KMS-11 (cell line): ENCODE measurements around the gene SULT1C2.

Experiments used
- H2AFZ ChIP-seq: fragments of 200-600 bp; sonication (generic); 2 replicates; pipeline ENCODE4 v1.6.1; 2016; ENCODE audit warnings: antibody characterized with exemption, mixed run types, low read depth
- H3K27ac ChIP-seq: fragments of 200-600 bp; sonication (generic); 2 replicates; pipeline ENCODE4 v1.6.1; 2016; ENCODE audit warnings: mild to moderate bottlenecking, mixed run types
- H3K27me3 ChIP-seq: fragments of 200-600 bp; sonication (generic); 2 replicates; pipeline ENCODE4 v1.6.1; 2017; ENCODE audit warnings: mild to moderate bottlenecking, low read depth, mixed run types, moderate library complexity; ENCODE audit not compliant: insufficient read depth
- H3K36me3 ChIP-seq: fragments of 200-600 bp; sonication (generic); 2 replicates; pipeline ENCODE4 v1.6.1; 2017; ENCODE audit warnings: mild to moderate bottlenecking, mixed run types; ENCODE audit not compliant: insufficient read depth
- H3K4me1 ChIP-seq: fragments of 200-600 bp; sonication (generic); 2 replicates; pipeline ENCODE4 v1.6.1; 2016; ENCODE audit warnings: mild to moderate bottlenecking, low read depth, mixed run types; ENCODE audit not compliant: poor library complexity, severe bottlenecking
- H3K4me2 ChIP-seq: fragments of 200-600 bp; sonication (generic); 2 replicates; pipeline ENCODE4 v1.7.0; 2016; ENCODE audit warnings: mild to moderate bottlenecking, mixed run types
- H3K4me3 ChIP-seq: fragments of 200-600 bp; sonication (generic); IDR thresholded peaks from 2 replicates; pipeline ENCODE4 v1.6.1; 2017; ENCODE audit warnings: low read depth, low read length, mixed read lengths; ENCODE audit not compliant: insufficient read depth
- H3K79me2 ChIP-seq: fragments of 200-600 bp; sonication (generic); 2 replicates; pipeline ENCODE4 v1.6.1; 2016; ENCODE audit warnings: low read depth, mixed run types; ENCODE audit not compliant: insufficient read depth
- H3K9ac ChIP-seq: fragments of 200-600 bp; sonication (generic); 2 replicates; pipeline ENCODE4 v1.6.1; 2016; ENCODE audit warnings: mild to moderate bottlenecking, mixed run types
- H4K20me1 ChIP-seq: fragments of 200-600 bp; sonication (generic); 2 replicates; pipeline ENCODE4 v1.6.1; 2016; ENCODE audit warnings: mild to moderate bottlenecking, mixed run types; ENCODE audit not compliant: insufficient read depth
- CTCF ChIP-seq: fragments of 200-600 bp; sonication (generic); conservative IDR thresholded peaks from 2 replicates; pipeline ENCODE4 v1.6.1; 2017; ENCODE audit warnings: low read depth, mild to moderate bottlenecking, antibody characterized with exemption, low read length, moderate library complexity, mixed read lengths

Gene SULT1C2

GRCh38 chr2:108244667-108245414 lies 43.9 kb upstream of the SULT1C2 start:
- Histone ChIP-seq H3K4me1 (no peaks in the 10 kb centered on the region), H3K27ac (no peak overlapping the region), H3K79me2 (no peaks in the 10 kb centered on the region), H3K27me3 (no peaks in the 10 kb centered on the region), H4K20me1 (no peaks in the 10 kb centered on the region), H3K4me3 (no peak overlapping the region), H3K9ac (no peak overlapping the region), H3K36me3 (no peaks in the 10 kb centered on the region), H3K4me2 (no peak overlapping the region), H2AFZ (no peak overlapping the region)
- no peak for TF ChIP-seq CTCF

GRCh38 chr2:108253106-108253505 lies 35.6 kb upstream of the SULT1C2 start:
- Histone ChIP-seq H3K27ac (no peak overlapping the region), H3K4me2 (no peak overlapping the region), H3K36me3 (no peaks in the 10 kb centered on the region), H3K27me3 (no peaks in the 10 kb centered on the region), H3K9ac (no peak overlapping the region), H4K20me1 (no peaks in the 10 kb centered on the region), H3K4me1 (no peaks in the 10 kb centered on the region), H3K79me2 (no peaks in the 10 kb centered on the region), H2AFZ (no peak overlapping the region), H3K4me3 (no peak overlapping the region)
- TF ChIP-seq CTCF: no peak

GRCh38 chr2:108257757-108258331 lies 30.9 kb upstream of the SULT1C2 start:
- no peaks in the 10 kb centered on the region for H3K27me3 ChIP-seq
- TF ChIP-seq CTCF: no peak
- H3K36me3 ChIP-seq: no peaks in the 10 kb centered on the region
- H3K4me3 ChIP-seq: no peak overlapping the region
- H3K9ac ChIP-seq: no peak overlapping the region
- no peak overlapping the region for H3K4me2 ChIP-seq
- no peak overlapping the region for H2AFZ ChIP-seq
- H4K20me1 ChIP-seq: no peaks in the 10 kb centered on the region
- H3K4me1 ChIP-seq: no peaks in the 10 kb centered on the region
- H3K27ac ChIP-seq: no peak overlapping the region
- H3K79me2 ChIP-seq: no peaks in the 10 kb centered on the region

GRCh38 chr2:108260773-108261172 lies 27.9 kb upstream of the SULT1C2 start:
- Histone ChIP-seq H3K4me1 (no peaks in the 10 kb centered on the region), H3K9ac (no peak overlapping the region), H3K79me2 (no peaks in the 10 kb centered on the region), H3K27me3 (no peaks in the 10 kb centered on the region), H3K27ac (no peak overlapping the region), H2AFZ (no peak overlapping the region), H4K20me1 (no peaks in the 10 kb centered on the region), H3K4me2 (no peak overlapping the region), H3K4me3 (no peak overlapping the region), H3K36me3 (no peaks in the 10 kb centered on the region)
- no peak for TF ChIP-seq CTCF
